K562 (cell line): ENCODE results near the gene EIF4EBP2. TPM values are rescaled to one million over a fixed set of nuclear protein-coding genes. Genes with fewer than 3 reads are reported as not detected.

Experiments
- ATAC-seq: fragments of 200-7000 bp; cut with Tn5 transposase; 3 replicates; pipeline ENCODE4 v1.9.1; 2020; ENCODE audit warnings: moderate library complexity
- BruUV-seq: library from RNA; stranded (reverse); fragments of 400-500 nt; replicated peaks from 2 replicates; lab custom pipeline; 2021; lab: Mats Ljungman, UMichigan
- CTCF ChIA-PET: fragments of 300-600 bp; formaldehyde crosslinking; extraction: SDS; loops from one replicate; lab custom pipeline; 2021; ENCODE audit warnings: low intra/inter-chr PET ratio; lab: Yijun Ruan, JAX
- POLR2A ChIA-PET: fragments of 300-600, 350-650 bp; sonication (Branson Sonifier 250); formaldehyde crosslinking; extraction: SDS; loops from one replicate; lab custom pipeline; 2021; ENCODE audit warnings: antibody characterized with exemption, inconsistent platforms; lab: Yijun Ruan, JAX
- DNase-seq, 4 experiments: peaks; one replicate each; pipeline versions ENCODE4 v3.0.0 to v3.0.0-alpha.2; 2011 to 2018; ENCODE audit warnings: low spot score in 3 of 4, mixed read lengths in 3 of 4; ENCODE audit errors: extremely low read depth in 1 of 4
- FAIRE-seq: peaks from 2 replicates; lab custom pipeline; 2011; peaks lifted over from hg19 to GRCh38; lab: Jason Lieb, UNC
- H2AFZ ChIP-seq: 2 replicates; pipeline ENCODE4 v1.6.0; 2011; ENCODE audit warnings: low read depth, low read length, control low read depth, inconsistent platforms
- H3K27ac ChIP-seq: fragments of 200-600 bp; 3 replicates; pipeline ENCODE4 v1.8.0; 2011; ENCODE audit warnings: low read depth, mild to moderate bottlenecking, control low read depth, inconsistent platforms, low read length, moderate library complexity, mixed read lengths; ENCODE audit errors: extremely low read depth
- H3K27me3 ChIP-seq, 2 experiments: fragments of 300-600 bp in 1 of 2; 2 replicates in 1 of 2; 3 replicates in 1 of 2; pipeline versions ENCODE4 v1.6.0 to v1.8.0; 2011; ENCODE audit warnings: inconsistent platforms in 2 of 2, low read length in 2 of 2, mild to moderate bottlenecking in 1 of 2, mixed read lengths in 1 of 2, moderate library complexity in 1 of 2; ENCODE audit not compliant: control insufficient read depth in 2 of 2, insufficient read depth in 2 of 2
- H3K36me3 ChIP-seq: fragments of 300-600 bp; 3 replicates; pipeline ENCODE4 v1.8.0; 2011; ENCODE audit warnings: mild to moderate bottlenecking, low read length, inconsistent platforms; ENCODE audit not compliant: control insufficient read depth, insufficient read depth
- H3K4me1 ChIP-seq, 2 experiments: fragments of 200-600 bp in 1 of 2; replicated peaks in 1 of 2; 2 replicates in 1 of 2; 3 replicates in 1 of 2; pipeline versions ENCODE4 v1.5.1 to v1.8.0; 2011; ENCODE audit warnings: inconsistent platforms in 2 of 2, low read length in 2 of 2, mild to moderate bottlenecking in 1 of 2, mixed read lengths in 1 of 2, moderate library complexity in 1 of 2; ENCODE audit not compliant: control insufficient read depth in 2 of 2, insufficient read depth in 2 of 2
- H3K4me2 ChIP-seq: 2 replicates; pipeline ENCODE4 v1.6.1; 2011; ENCODE audit warnings: low read length, control low read depth, inconsistent platforms, mixed read lengths; ENCODE audit not compliant: insufficient read depth
- H3K4me3 ChIP-seq: fragments of 200-600 bp; sonication (generic), shearing (Covaris generic); 2 replicates; pipeline ENCODE4 v1.5.1; 2016; ENCODE audit warnings: control low read depth, inconsistent platforms
- H3K79me2 ChIP-seq: fragments of 200-600 bp; 3 replicates; pipeline ENCODE4 v1.8.0; 2011; ENCODE audit warnings: low read length, inconsistent platforms; ENCODE audit not compliant: control insufficient read depth, insufficient read depth
- H3K9ac ChIP-seq, 2 experiments: 2 replicates each; pipeline versions ENCODE4 v1.6.0 to v1.6.1; 2011; ENCODE audit warnings: low read depth in 2 of 2, low read length in 2 of 2, control low read depth in 1 of 2, inconsistent platforms in 1 of 2, mild to moderate bottlenecking in 1 of 2, mixed read lengths in 1 of 2; ENCODE audit not compliant: insufficient read depth in 1 of 2
- H3K9me1 ChIP-seq: one replicate; pipeline ENCODE4 v1.6.0; 2011; ENCODE audit warnings: inconsistent platforms, mild to moderate bottlenecking, low read length, moderate library complexity; ENCODE audit not compliant: control insufficient read depth, insufficient read depth
- H3K9me3 ChIP-seq: replicated peaks from 2 replicates; pipeline ENCODE4 v1.5.1; 2011; ENCODE audit warnings: low read depth, low read length, inconsistent platforms; ENCODE audit not compliant: control insufficient read depth, insufficient read depth
- H4K20me1 ChIP-seq: replicated peaks from 2 replicates; pipeline ENCODE4 v1.6.1; 2011; ENCODE audit warnings: low read length, inconsistent platforms, mixed read lengths; ENCODE audit not compliant: control insufficient read depth, insufficient read depth
- BRCA1 ChIP-seq, 2 experiments: fragments of 450-650 bp in 1 of 2; sonication (generic) in 1 of 2; formaldehyde crosslinking in 1 of 2; IDR thresholded peaks; 2 replicates each; pipeline versions ENCODE4 v1.5.0 to v1.6.1; 2017 to 2020; ENCODE audit warnings: mild to moderate bottlenecking in 1 of 2, missing genetic modification reagents in 1 of 2
- CBFA2T3 ChIP-seq: fragments of 450-650 bp; IDR thresholded peaks from 2 replicates; pipeline ENCODE4 v1.6.1; 2017
- IFI16 ChIP-seq: fragments of 250-450 bp; sonication (Bioruptor Pico); IDR thresholded peaks from 2 replicates; pipeline ENCODE4 v2.1.2; 2022; ENCODE audit warnings: mild to moderate bottlenecking, inconsistent platforms
- TGIF2 ChIP-seq: sonication (generic); formaldehyde crosslinking; IDR thresholded peaks from 2 replicates; pipeline ENCODE4 v1.8.1; 2022; ENCODE audit warnings: mild to moderate bottlenecking, missing genetic modification reagents, moderate library complexity
- WGBS: fragments of 100-300 bp; shearing (Covaris generic); methylation state at CpG from one replicate; pipeline ENCODE4 v1.1.6; 2016; ENCODE audit warnings: low coverage, mixed read lengths; ENCODE audit not compliant: insufficient coverage; ENCODE audit errors: missing lambda C conversion rate; 5-methylcytosine and 5-hydroxymethylcytosine counted together
- in situ Hi-C: fragments of 300-500 bp; cut with MboI; formaldehyde crosslinking; loops from 4 replicates; pipeline ENCODE4 v1.15.0; 2018; ENCODE audit warnings: inconsistent platforms, mixed read lengths
- intact Hi-C: fragments of 100-400 bp; cut with micrococcal nuclease; formaldehyde crosslinking; loops from 2 replicates; pipeline ENCODE4 v1.14.2; 2022
- polyA plus RNA-seq, 8 experiments: library from polyadenylated mRNA; depleted of rRNA in 4 of 8; stranded (reverse) in 5 of 8; unstranded in 3 of 8; fragments of >200 nt; fragmentation: Nextera tagmentation in 2 of 8; fragmentation: Illumina TruSeq in 1 of 8; extraction: Ambion mirVana in 2 of 8; extraction: Trizol in 1 of 8; gene quantifications; 2 replicates each; pipeline versions ENCODE4 v1.2.1 to v1.2.3, GENCODE V29; 2011 to 2014; ENCODE audit warnings: inconsistent platforms in 1 of 8, missing spikeins in 1 of 8
- total RNA-seq, 7 experiments: library from RNA; depleted of rRNA in 6 of 7; stranded (reverse); fragments of >200 nt in 6 of 7; fragmentation: Illumina TruSeq in 2 of 7; extraction: Trizol in 2 of 7; gene quantifications; 2 replicates each; pipeline versions ENCODE4 v1.2.1 to v1.2.3, GENCODE V29; 2011 to 2021; ENCODE audit warnings: low replicate concordance in 1 of 7

The EIF4EBP2 gene
- total and polyA plus RNA-seq, 9 of the 15 experiments (the other 6 are each of a cell fraction or from before 2014, with no cell fraction given) = 16.1 to 67.5 (median 38.3) TPM

DNA sequence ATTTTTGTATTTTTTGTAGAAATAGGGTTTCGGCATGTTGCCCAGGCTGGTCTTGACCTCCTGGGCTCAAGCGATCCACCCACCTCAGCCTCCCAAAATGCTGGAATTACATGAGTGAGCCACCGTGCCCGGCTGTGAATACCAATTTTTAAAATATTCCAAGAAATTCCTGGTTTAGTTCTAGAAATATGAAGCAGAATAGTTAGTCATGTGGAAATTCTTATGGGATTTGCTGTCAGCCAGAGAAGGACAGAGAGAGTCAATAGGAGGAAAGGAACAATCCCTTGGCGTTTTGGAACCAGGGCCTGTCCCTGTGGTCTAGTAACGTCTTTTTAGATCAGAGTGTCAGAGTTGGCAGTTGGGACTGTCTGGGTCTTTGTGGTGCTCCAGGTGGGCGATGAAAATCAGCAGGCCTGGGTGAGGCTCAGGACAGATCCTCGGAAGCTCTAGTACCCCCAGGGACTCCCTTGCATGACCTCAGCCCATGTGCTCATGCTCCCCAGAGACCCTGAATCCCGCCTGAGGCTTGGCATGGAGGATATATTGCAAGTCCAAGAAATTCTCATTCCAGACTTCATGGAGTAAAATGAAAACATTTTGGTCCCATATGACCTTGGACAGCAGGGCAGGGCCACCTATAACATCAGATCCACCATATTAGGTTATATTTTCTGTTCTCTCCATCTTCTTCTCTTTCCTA, 29.8 kb downstream of the EIF4EBP2 start:
- no peaks in the 10 kb centered on the region for H3K9me3 ChIP-seq
- peaks cover 3% of the 10 kb centered on the region; the same call in 2 of the 3 replicates for H3K36me3 ChIP-seq
- no peak for ATAC-seq
- intact Hi-C loops (no loop called here), in situ Hi-C loops (no loop called here)
- peaks cover 17 to 28% of the 10 kb centered on the region in 2 experiments for H3K27me3 ChIP-seq
- no peak overlapping the region for H3K4me2 ChIP-seq
- H3K27ac ChIP-seq = no peak overlapping the region
- H2AFZ ChIP-seq = no peak overlapping the region
- CTCF ChIA-PET = no interaction called here
- no peak for FAIRE-seq
- DNase-seq = no peak
- no peaks in the 10 kb centered on the region for H3K79me2 ChIP-seq
- H4K20me1 ChIP-seq = no peaks in the 10 kb centered on the region
- BruUV-seq = no TSS peak
- H3K4me1 ChIP-seq = no peaks in the 10 kb centered on the region
- no peaks in the 10 kb centered on the region for H3K9me1 ChIP-seq
- TF ChIP-seq BRCA1 (IDR thresholded peaks at IDR 0.05) (no peak), BRCA1 (CRISPR knock-in tag; IDR thresholded peaks at IDR 0.05) (no peak), CBFA2T3 (no peak), TGIF2 (no peak), IFI16 (no peak)
- H3K9ac ChIP-seq = no peak overlapping the region
- POLR2A ChIA-PET = interaction anchor here (0.6 kb wide), 1 partner anchor 11 kb away, joined by 6 read pairs; no protein-coding TSS in a partner anchor
- 36% methylated on average over 9 of the region's 9 CpGs for WGBS
- H3K4me3 ChIP-seq = no peak overlapping the region
